Renal cortical epithelial cell (primary cell): ENCODE data around the gene PTBP3. TPM values are rescaled to one million over a fixed set of nuclear protein-coding genes. Genes with fewer than 3 reads are reported as not detected.
A peak's percentile ranks its signal among the peaks of the same experiment; 100 is the strongest.
"Not testable (repeated sequence)": the region's sequence is repeated elsewhere in the genome, so short reads cannot be mapped to it uniquely, and the experiment has no call there.

Source experiments
- DNase-seq: peaks from one replicate; pipeline ENCODE4 v3.0.0-alpha.2; 2011; ENCODE audit warnings: low read depth
- total RNA-seq: library from RNA; depleted of rRNA; stranded (reverse); fragments of >200 nt; gene quantifications from 2 replicates; pipeline ENCODE4 v1.2.3, GENCODE V29; 2014

The PTBP3 gene
- total RNA-seq, 1 donor from 2014 or later: 133 TPM

DNA sequence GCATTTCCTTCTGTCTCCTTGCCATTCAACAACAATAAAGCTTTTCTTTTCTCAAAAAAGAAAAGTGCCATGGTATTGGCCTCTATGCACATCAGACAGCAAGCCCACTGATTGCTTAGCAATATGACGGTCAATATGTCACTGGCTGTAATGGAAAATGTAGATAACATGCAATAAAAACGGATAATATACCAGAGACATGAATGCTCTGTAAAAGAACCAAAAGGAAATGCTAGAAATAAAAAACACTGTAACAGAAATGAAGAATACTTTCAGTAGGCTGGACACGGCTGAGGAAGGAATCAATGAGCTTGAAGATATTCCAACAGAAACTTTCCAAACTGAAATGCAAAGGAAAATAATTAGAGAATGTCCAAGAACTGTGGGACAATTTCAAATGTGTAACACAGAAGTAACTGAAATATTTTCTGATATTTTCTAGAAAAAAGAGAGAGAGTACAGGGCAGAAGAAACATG is 10.0 kb downstream of the PTBP3 start:
- DNase-seq: no peak

DNA sequence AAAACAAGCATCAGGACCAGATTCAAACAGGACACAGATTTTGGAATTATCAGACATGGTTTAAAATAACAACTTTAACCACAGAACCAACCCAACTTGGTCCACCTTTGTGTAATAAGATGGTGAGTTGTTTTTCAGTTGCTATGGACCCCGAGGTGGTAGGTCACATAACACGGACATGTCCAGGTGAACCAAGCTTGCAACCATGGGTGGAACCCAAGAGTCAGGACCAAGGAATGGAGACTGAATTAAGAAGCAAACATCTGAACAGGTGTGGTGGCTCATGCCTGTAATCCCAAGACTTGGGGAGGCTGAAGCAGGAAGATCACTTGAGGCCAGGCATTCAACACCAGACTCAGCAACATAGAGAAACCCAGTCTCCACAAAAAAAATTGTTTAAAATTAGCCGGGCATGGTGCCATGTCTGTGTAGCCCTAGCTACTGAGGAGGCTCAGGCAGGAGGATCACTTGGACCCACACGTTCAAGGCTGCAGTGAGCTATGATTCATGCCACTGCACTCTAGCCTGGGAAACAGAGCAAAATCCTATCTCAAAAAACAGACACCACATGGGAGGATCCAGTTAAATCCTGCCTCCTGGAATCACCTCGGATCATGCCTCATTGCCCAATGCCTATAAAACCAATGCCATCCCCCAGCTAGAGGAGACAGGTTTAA is 10.6 kb downstream of the PTBP3 start:
- DNase-seq: no peak

DNA sequence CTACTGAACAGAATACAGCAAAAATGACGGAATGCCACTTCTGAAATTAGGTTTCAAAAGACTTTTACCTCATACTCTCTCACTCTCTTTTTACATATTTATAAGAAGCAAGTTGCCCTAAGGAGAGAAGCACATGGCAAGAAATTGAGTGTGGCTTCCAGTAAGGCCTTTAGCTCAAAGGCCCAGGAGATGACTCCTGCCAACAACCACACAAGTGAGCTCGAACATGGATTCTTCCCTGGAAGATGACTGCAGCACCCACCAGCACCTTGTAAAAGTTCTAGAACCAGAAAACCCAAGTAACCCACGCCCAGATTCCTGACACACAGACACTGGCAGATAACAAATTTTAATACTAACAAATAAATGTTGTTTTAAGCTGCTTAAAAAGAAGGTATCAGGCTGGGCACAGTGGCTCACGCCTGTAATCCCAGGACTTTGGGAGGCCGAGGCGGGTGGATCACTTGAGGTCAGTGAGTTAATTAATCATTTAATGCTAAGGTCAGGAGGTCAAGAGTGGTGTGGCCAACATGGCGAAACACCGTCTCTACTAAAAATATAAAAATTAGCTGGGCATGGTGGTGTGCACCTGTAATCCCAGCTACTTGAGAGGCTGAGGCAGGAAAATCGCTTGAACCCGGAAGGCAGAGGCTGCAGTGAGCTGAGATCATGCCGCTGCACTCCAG is 17.0 kb downstream of the PTBP3 start:
- peak; percentile 11 for DNase-seq

DNA sequence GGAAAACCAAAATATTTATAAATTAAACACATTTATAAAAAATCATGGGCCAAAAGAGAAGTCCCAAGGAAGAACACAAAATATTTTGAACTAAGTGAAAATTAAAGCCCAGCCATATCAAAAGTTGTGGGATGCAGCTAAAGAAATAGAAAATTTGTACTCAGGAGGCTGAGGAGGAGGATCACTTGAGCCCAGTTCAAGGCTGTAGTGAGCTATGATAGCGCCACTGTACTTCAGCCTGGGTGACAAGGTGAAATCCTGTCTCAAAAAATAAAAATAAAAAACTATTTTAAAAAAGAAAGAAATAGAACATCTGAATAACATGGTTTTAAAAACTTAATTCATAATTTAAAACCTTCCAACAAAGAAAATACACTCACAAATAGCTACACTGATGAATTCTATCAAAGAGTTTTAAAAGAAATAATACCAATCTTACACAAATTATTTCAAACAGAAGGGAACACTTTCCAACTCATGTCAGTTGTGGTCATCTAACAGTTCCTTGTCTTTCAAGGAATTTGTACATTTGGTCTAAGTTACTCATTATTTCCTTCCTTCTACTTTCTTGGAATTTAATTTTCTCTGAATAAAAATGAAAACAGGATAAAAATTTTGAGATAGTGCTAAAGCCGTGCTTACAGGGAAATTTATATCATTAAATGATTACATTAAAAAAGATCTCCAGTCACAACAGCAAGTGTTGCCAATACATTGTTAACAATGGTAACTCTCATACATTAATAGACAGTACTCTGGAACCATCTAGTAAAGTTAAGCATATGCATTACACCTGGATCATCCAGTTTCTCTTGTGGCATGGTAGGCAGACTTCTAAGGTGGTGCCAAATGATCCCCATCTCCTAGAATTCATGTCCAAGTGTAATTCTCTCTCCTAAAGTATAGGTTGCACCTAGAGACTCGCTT is 17.8 kb downstream of the PTBP3 start:
- no peak for DNase-seq

DNA sequence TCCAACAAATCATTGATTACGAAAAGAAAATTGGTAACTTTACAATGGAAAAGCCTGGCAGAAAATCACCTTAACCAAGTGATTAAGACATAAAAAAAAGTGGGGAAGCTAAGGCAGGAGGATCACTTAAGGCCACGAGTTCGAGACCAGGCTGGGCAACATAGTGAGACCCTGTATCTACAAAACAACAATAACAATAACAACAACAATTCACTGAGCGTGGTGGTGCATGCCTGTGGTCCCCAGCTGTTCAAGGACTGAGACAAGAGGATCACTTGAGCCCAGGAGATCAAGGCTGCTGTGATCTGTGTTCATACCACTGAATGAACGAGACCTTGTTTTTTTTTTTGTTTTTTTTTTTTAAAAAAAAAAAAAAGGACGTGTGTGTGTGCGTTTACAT is 21.3 kb downstream of the PTBP3 start:
- DNase-seq: no peak

DNA sequence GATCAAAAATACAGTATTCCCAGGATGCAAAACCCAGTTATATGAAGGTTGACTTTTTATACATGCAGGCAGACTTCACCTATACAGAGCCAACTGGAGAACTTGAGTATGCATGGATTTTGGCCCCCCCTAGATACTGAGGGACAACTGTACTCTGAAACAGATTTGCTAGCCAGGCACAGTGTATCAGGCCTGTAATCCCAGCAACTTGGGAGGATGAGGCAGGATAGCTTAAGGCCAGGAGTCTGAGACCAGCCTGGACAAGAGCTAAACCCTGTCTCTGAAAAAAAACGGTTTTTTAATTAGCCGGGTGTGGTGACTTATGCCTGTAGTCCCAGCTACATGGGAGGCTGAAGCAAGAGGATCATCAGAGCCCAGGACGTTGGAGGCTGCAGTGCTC is 21.9 kb downstream of the PTBP3 start:
- no peak for DNase-seq

DNA sequence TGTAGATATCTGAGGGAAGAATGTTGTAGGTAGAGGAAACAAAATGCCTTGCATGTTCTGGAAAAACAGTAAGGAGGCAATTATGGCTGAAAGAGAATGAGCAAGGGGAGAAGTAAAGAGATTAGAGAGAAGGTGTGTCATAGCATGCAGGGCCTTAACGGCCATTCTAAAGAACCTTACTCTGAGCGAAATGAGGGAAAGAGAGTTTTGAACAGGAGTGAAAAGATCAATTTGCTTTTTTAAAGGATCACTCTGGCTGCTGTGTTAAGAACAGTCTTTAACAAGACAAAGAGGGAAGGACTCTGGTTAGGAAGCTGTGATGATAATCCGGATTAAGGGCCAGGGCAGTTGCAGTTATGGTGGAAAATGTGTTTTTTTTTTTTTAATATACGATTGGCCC is 22.6 kb downstream of the PTBP3 start:
- no peak for DNase-seq

DNA sequence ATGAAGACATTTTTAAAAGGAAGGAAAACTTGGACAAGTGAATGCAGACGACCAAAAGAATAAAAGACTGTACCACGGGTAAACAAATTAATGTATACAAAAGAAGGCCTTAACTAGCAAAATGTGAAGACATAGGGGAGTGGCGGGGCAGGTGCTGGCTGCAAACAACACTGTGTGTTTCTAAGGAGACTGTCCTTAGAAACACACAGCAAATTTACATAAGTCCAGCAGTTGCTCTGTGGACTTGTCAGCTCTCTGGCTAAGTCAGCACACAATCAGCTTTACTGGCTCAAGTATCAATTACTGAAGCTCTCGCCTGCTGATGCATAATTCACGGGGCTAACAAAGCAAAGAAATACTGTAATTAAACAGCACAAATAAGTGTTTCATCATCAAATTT is 24.8 kb downstream of the PTBP3 start:
- DNase-seq: peak; percentile 57

DNA sequence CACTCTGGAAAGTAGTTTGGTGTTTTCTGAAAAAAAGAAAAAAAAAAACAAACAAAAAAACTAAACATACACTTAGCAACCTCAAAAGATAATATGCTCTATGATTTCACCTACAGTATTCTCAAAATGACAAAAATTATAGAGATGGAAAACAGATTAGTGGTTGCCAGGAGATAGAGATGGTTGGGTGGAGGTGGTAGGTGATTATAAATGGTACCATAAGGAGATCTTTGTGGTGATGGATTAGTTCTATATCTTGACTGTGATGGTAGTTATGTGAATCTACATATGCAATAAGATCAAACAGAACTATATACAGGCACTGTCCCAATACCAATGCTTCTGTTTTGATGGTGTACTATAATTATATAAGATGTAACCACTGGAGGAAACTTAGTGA is 32.0 kb downstream of the PTBP3 start:
- DNase-seq: no peak

DNA sequence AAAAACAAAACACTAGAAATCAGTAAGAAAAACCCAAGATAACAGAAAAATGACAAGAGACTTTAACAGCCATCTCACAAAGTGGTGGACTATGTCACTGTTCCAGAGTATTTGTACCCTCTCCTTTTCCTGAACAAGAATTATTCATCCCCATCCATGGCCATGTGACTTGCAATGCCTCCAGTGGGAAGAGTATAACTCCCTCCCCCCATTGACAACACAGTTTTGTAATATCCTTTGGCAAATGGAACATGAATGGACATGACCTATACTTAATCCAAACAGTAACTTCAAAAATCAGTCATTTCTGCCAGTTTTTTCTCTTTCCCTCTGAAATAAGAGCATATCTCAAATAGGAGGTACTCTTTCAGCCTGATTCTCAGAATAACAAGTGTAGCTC is 33.9 kb downstream of the PTBP3 start:
- DNase-seq: peak; percentile 63

DNA sequence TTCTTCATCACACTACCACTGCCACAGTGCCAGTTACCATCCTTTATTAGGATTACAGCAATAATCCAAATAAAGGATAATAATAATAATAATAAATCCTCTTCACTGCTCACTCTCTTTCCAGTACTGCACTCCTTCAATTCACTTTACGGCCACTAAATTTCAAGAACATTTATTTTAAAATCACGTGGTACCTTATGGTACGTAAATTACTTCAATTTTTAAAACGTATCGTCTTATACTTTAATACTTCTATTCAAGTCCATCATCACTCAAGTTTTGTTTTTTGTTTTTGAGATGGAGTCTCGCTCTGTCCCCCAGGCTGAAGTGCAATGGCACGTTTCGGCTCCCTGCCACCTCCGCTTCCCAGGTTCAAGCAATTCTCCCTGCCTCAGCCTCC is 36.5 kb downstream of the PTBP3 start:
- no peak for DNase-seq

DNA sequence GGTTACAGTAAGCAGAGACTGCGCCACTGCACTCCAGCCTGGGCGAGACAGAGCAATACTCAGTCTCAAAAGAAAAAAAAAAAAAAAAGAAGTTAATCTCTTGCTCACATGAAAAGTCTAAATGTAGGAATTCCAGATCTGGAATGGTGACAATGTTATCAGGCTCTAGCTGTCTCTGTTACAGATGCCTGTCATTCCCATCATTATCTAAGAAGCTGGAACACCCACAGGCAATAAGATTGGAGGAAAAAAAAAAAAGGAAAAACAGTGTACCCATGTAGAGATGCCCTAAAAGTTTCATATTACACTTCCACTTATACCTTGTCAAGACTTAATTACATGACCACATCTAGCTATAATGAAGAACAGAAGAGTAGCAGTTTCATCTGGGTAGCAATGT is 38.2 kb downstream of the PTBP3 start:
- DNase-seq: no peak

DNA sequence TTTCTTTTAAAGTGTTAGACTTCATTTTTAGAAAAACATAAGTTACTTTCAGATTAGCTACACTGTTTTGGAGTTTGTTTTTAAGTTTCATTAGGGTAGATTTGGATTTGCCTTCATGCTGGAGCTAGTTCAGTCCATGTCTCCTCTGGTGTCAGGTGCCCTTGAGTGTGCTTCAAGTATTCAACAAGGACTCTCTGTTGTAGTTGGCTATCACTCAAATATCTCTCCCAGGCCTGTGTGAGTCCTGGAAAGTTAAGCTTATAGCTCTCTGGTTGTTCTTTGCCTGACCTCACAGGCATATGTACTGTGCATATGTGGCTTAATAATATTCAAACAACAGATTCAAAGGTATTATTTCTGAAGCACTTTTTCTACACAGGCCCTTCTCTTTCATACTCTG is 45.4 kb downstream of the PTBP3 start:
- DNase-seq: no peak

DNA sequence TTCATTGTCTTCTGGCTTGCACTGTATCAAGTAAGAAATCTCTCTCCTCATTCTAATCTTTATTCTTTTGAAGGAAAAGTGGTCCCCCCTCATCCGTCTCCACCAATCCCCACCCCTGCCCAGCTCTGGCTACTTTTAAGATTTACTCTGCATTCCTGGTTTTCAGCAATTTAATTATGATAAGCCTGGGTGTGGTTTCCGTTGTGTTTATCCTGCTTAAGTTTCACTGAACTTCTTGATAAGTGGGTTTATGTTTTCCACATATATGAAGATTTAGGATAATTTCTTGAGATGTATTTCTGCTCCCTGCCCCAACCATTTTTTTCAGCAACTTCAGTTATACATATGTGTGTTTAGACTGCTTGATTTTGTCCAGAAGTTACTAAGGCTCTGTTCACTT is 46.5 kb downstream of the PTBP3 start:
- DNase-seq: no peak

DNA sequence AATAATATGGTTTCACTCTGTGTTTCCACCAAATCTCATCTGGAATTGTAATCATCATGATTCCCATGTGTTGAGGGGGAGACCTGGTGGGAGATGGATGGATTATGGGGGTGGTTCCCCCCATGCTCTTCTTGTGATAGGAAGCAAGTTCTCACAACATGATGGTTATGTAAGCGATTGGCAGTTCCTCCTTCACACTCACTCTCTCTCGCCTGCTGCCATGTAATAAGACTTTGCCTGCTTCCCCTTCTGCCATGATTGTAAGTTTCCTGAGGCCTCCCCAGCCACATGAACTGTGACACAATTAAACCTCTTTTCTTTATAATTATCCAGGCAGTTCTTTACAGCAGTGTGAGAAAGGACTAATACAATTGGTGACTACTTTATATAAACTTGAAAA is 48.4 kb downstream of the PTBP3 start:
- no peak for DNase-seq

DNA sequence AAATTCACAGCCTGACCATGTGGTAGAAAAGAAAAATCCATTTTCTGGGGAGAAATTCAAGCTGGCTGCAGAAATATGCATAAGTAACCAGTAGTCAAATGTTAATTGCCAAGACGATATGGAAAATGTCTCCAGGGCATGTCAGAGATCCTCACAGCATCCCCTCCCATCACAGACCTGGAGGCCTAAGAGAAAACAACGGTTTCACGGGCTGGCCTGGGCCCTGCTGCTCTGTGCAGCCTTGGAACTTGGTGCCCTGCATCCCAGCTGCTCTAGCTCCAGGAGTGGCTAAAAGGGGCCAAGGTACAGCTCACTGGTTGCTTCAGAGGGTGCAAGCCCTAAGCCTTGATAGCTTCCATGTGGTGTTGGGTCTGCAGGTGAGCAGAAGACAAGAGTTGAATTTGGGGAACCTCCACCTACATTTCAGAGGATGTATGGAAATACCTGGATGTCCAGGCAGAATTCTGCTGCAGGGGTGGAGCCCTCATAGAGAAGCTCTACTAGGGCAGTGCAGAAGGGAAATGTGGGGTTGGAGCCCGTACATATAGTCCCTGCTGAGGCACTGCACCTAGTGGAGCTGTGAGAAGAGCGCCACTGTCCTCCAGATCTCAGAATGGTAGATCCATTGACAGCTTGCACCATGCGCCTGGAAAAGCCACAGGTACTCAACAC is 49.7 kb downstream of the PTBP3 start:
- no peak for DNase-seq

DNA sequence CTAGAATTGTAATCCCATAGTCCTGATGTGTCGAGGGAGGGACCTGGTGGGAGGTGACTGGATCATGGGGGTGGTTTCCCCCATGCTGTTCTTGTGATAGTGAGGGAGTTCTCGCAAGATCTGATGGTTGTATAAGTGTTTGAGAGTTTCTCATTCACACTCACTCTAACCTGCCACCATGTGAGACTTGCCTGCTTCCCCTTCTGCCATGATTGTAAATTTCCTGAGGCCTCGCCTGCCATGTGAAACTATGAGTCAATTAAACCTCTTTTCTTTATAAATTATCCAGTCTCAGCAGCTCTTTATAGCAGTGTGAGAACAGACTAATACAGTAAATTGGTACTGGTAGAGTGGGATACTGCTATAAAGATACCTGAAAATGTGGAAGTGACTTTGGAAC is 50.6 kb downstream of the PTBP3 start:
- not testable (repeated sequence) for DNase-seq

DNA sequence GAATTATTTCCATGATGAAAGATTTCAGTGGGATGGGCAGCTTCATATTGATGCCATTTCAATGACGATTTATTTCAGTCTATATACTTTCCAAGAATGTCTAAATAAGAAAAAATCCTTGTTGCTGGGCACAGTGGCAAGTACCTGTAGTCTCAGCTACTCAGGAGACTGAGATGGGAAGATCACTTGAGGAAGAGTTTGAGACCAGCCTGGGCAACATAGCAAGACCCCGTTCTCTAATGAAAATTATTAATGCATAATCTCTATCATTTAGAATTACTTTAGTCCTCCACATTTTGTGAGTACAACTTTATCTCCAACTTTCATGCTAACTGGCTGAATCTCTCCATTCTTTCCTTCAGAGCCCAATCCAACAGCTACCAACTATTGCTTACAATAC is 52.5 kb downstream of the PTBP3 start:
- DNase-seq: no peak

DNA sequence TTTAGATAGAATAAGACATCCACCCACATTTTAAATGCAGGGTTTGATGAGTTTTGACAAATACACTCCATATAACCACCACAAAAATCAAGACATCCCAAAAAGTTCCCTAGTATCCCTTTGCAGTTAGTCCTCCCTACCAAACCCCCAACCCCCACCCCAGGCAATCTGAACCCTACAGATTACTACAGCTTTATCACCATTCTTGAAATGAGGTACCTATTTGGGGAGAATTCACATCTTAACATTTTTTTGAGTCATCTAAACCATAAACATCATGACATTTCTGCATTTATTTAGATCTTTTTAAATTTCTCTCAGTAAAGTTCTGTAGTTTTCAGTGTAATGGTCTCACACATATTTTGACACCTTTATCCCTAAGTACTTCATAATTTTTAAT is 53.9 kb downstream of the PTBP3 start:
- no peak for DNase-seq

DNA sequence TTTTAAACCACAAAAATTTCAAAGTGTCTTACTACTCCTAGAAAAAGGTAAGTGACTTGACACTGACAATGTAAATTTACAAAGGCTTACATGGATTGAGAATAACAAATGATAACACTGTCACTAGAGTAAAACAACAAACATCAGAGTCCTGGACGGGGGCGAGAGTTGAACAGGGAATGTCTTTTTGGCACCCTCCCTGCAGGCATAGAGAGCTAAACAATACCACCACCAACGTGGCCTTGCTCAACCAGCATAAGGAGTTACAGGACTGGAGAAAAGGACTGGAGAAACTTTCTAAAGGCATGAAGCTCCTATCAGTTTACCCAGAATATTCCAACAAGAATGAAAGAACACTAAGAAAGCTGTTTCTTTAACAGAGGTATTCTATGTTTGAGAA is 55.3 kb downstream of the PTBP3 start:
- DNase-seq: no peak

DNA sequence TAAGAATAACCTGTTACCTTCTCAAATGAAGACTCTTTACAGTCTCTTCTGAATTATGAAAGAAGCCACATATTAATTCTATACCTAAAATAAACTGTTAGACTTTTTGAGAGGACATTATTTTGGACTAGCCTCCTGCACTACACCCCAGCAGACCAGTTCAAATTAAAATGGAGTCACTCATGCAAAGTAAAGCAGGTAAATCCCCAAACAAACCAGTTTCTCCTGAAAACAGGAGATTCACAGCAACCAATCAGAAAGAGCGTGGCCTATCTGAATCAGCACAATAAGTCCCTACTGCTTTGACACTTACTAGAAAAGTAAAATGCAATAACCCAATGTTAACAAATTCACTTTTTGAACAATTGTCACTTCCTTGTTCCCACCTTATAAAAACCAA is 58.8 kb downstream of the PTBP3 start:
- DNase-seq: no peak

DNA sequence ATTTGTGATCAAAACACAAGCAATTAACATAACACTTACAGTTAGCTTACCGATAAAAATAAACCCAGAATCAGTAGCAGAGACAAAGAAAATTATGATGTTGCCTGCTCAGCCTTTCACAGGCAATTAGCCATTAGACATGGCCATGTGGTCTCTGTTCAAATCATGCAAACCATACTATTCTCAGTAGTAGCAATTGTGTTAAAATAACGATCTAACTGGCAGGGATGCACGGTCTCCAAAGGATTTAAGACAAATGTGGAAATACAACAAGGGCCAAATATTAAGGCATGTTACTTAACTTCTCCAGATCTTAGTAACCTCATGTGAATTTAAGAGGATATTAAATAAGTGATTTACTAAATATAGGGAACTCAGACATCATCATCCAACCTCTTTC is 59.5 kb downstream of the PTBP3 start:
- DNase-seq: no peak
